CD4-positive, alpha-beta T cell treated with Interleukin-6 for 4 hours (primary cell): ENCODE measurements around the gene HIVEP2.

Experiments
- DNase-seq: peaks from one replicate; pipeline ENCODE4 v3.0.0-alpha.2; 2020; ENCODE audit warnings: mixed read lengths

HIVEP2 gene

GRCh38 chr6:142726616-142727015 is 218.4 kb downstream of the HIVEP2 start:
- no peak for DNase-seq

GRCh38 chr6:142725024-142725770 is 219.8 kb downstream of the HIVEP2 start:
- DNase-seq, result peak; percentile 14

GRCh38 chr6:142722841-142723240 is 222.1 kb downstream of the HIVEP2 start:
- DNase-seq, result no peak

GRCh38 chr6:142722012-142722411 is 223.0 kb downstream of the HIVEP2 start:
- DNase-seq, result no peak

- DNase-seq, result no peak
Measured at GRCh38 chr6:142721215-142721920, 223.6 kb downstream of the HIVEP2 start.

- no peak for DNase-seq
Measured at GRCh38 chr6:142718667-142719191, 226.2 kb downstream of the HIVEP2 start.

GRCh38 chr6:142716097-142716496 is 228.9 kb downstream of the HIVEP2 start:
- no peak for DNase-seq

GRCh38 chr6:142714951-142715785 is 229.8 kb downstream of the HIVEP2 start:
- no peak for DNase-seq

GRCh38 chr6:142713959-142714358 is 231.0 kb downstream of the HIVEP2 start:
- no peak for DNase-seq

GRCh38 chr6:142712231-142712630 is 232.7 kb downstream of the HIVEP2 start:
- no peak for DNase-seq

- no peak for DNase-seq
Measured at GRCh38 chr6:142708651-142709050, 236.3 kb downstream of the HIVEP2 start.

GRCh38 chr6:142707255-142707654 is 237.7 kb downstream of the HIVEP2 start:
- DNase-seq, result no peak

GRCh38 chr6:142706210-142706609 is 238.8 kb downstream of the HIVEP2 start:
- DNase-seq, result no peak

- no peak for DNase-seq
Measured at GRCh38 chr6:142705054-142705453, 239.9 kb downstream of the HIVEP2 start.

GRCh38 chr6:142702501-142703460 is 242.2 kb downstream of the HIVEP2 start:
- DNase-seq, result no peak
